ENCODE measurements around the gene SLC12A2.

Gene SLC12A2

DNA sequence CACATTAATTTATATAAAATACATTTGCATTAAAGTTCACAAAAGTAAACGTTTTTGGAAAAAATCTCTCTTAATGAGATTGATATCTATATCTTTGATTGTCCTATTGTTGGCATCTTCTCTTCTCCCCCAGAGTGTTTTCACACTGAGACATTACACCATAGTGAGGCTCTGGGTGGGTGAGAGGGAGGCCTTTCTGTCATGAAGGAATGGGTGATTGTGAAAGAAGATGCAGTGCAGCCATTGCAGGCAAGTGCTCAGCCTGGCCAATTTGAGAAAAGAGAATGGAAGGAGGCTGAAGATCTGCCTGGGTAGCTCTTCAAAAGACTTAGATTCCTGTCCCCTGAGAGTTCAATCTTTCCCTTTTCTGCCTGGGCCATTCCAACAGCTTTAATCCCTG is 140.8 kb downstream of the SLC12A2 start:
- no peak overlapping the region for H3K4me3 ChIP-seq (ENCODE audit: low read depth, low read length)
- no peak for DNase-seq (ENCODE audit: low read depth)
- TF ChIP-seq, protein P1, sequence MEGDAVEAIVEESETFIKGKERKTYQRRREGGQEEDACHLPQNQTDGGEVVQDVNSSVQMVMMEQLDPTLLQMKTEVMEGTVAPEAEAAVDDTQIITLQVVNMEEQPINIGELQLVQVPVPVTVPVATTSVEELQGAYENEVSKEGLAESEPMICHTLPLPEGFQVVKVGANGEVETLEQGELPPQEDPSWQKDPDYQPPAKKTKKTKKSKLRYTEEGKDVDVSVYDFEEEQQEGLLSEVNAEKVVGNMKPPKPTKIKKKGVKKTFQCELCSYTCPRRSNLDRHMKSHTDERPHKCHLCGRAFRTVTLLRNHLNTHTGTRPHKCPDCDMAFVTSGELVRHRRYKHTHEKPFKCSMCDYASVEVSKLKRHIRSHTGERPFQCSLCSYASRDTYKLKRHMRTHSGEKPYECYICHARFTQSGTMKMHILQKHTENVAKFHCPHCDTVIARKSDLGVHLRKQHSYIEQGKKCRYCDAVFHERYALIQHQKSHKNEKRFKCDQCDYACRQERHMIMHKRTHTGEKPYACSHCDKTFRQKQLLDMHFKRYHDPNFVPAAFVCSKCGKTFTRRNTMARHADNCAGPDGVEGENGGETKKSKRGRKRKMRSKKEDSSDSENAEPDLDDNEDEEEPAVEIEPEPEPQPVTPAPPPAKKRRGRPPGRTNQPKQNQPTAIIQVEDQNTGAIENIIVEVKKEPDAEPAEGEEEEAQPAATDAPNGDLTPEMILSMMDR (IDR thresholded peaks at IDR 0.05; ENCODE audit: control insufficient read depth, extremely low read depth, insufficient read depth) = no peak

DNA sequence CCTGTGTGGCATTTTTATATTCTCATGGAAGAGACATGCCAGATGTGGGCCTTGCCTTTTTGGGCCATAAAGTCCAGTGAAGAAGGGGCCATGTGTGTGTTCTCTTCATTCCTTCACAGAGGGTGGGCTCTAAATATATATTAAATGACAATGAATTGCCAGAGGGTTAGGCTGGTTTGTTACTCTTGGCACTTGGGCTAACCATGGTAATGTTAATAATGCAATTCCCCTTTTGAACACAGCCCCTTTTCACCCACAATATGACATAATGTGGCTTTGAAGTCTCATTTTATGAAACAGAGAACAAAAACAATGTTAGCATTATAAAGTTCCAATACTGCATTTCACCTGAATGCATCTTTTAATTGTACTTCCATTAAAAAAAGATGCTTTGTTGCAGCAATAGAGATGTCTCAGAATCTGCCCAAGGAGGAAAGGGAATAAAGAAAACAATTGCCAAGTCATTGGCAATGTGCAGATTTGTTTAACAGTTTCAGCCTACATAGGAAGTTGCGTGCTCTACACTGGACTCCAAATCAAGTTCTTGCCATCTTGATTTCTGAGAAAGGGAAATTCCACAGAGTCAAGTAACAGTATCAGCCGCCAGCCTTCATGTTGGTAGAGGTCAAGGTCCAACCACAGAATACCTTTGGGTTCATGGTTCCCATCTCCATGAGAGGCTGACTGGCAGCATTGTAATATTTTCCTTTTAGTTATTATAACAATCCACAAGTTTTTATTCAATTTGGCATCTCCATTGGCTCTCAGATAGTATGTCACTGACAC is 141.9 kb downstream of the SLC12A2 start:
- H3K4me3 ChIP-seq (ENCODE audit: low read depth, low read length) = no peak overlapping the region
- no peak for DNase-seq (ENCODE audit: low read depth)
- TF ChIP-seq, protein P1 (IDR thresholded peaks at IDR 0.05; ENCODE audit: control insufficient read depth, extremely low read depth, insufficient read depth) = no peak

DNA sequence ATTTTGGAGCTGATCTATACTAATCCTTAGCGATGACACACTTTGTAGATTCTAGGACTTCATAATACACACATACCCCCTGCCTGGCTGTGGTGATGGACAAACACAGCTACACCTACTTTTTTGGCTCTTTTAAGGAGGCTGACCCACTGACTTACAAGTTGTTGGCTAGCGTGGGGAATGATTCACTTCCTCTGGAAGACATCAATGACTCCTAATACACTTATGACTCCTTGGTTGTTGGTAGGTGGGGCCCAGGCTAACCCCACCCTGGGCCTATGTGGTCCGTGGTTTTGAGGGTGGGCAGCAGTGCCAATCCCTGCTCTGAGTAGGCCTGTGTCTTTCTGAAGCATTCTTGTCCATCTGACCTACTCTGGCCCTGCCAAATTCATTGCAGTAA is 144.4 kb downstream of the SLC12A2 start:
- TF ChIP-seq, protein P1 (IDR thresholded peaks at IDR 0.05; ENCODE audit: control insufficient read depth, extremely low read depth, insufficient read depth) = no peak
- H3K4me3 ChIP-seq (ENCODE audit: low read depth, low read length) = no peak overlapping the region
- no peak for DNase-seq (ENCODE audit: low read depth)

DNA sequence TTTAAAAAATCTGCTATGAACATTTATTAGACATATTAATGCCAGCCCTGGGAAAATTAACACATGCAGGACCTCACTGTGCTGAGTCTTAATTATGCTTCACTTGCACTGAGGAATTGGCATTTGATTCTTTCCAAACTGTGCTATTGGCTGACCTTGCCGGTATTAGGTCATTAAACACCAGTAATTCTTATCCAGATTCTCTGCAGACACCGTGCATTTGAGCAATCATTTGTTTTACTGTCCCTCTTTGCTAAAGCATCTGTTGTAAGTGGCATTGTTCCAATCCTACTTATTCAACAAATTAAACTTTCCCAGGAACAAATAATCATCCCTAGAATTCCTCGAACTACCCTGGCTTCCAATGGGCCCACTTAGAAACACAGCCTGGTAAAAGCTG is 145.0 kb downstream of the SLC12A2 start:
- TF ChIP-seq, protein P1 (IDR thresholded peaks at IDR 0.05; ENCODE audit: control insufficient read depth, extremely low read depth, insufficient read depth) = no peak
- H3K4me3 ChIP-seq (ENCODE audit: low read depth, low read length) = no peak overlapping the region
- DNase-seq (ENCODE audit: low read depth) = peak; percentile 19

DNA sequence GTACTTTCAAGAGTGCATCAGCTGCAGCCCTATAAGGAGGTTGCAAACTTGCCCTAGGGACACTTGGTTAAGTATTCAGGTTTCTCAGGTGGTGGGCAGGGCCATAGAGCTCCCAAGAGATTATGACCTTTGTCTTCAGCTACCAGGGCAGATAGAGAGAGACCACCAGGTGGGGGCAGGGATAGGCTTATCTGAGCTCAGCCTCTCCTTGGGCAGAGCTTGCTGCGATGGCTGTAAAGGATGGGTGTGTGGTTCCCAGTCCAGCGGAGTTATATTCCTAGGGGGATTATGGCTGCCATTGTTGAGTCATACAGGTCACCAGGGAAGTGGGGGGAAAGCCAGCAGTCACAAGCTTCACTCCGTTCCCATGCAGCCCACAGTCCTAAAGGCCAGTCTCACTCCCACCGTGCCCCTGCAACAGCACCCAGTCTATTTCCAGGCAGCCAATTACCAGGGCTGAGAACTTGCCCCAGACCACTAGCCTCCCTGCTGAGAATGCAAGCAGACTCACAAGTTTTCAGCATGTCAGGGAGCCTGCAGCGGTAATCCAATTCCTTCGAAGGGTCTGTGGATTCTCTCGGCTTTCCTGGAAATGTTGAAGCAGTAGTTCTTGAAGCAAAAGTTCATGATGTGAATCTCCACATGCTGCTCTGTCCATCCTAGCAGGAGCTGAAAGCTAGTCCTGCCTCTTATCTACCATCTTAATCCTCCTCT is 151.5 kb downstream of the SLC12A2 start:
- DNase-seq (ENCODE audit: low read depth) = no peak
- no peak overlapping the region for H3K4me3 ChIP-seq (ENCODE audit: low read depth, low read length)
- TF ChIP-seq, protein P1 (IDR thresholded peaks at IDR 0.05; ENCODE audit: control insufficient read depth, extremely low read depth, insufficient read depth) = no peak

DNA sequence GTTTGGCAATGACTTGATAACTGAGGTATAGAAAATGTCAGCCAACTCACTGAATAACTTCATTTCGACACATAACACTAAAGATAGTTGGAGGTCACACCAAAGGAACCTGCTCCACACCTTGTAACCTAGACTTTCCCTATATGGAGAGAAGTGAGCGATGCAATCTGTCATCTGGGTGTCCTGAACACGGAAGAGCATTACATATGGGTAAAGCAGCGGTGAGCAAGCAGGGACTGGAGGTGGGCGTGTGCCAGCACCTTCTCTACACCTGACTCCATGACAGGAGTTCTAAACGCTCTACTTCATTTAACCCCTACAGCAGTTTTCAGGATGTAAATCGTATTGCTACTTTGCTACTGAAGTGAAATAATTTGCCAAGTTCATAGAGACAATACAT is 152.8 kb downstream of the SLC12A2 start:
- TF ChIP-seq, protein P1 (IDR thresholded peaks at IDR 0.05; ENCODE audit: control insufficient read depth, extremely low read depth, insufficient read depth) = no peak
- H3K4me3 ChIP-seq (ENCODE audit: low read depth, low read length) = no peak overlapping the region
- no peak for DNase-seq (ENCODE audit: low read depth)
